HCT116 (cell line): ENCODE data around the gene NLRP10. TPM values are rescaled to one million over a fixed set of nuclear protein-coding genes. Genes with fewer than 3 reads are reported as not detected.

Experiments
- ATAC-seq: fragments of 200-7000 bp; cut with Tn5 transposase; 2 replicates; pipeline ENCODE4 v1.9.1; 2020; ENCODE audit warnings: mild to moderate bottlenecking, moderate library complexity
- BruUV-seq: library from RNA; stranded (reverse); fragments of 400-500 nt; replicated peaks from 2 replicates; lab custom pipeline; 2021; lab: Mats Ljungman, UMichigan
- CTCF ChIA-PET: fragments of 300-600 bp; sonication (Branson Sonifier 250); formaldehyde crosslinking; loops from one replicate; lab custom pipeline; 2021; ENCODE audit warnings: antibody characterized with exemption; lab: Charles Lee
- POLR2A ChIA-PET: fragments of 300-600, 350-600 bp; sonication (Branson Sonifier 250); formaldehyde crosslinking; loops from one replicate; lab custom pipeline; 2021; ENCODE audit warnings: antibody characterized with exemption; lab: Charles Lee
- RAD21 ChIA-PET, 2 experiments: fragments of 300-600 bp; sonication (Branson Sonifier 250); formaldehyde crosslinking; loops; one replicate each; lab custom pipeline; 2023; ENCODE audit warnings: low total read pairs in 2 of 2; ENCODE audit not compliant: uncharacterized antibody in 2 of 2, unreplicated experiment in 2 of 2, low non-redundant PET in 1 of 2; lab: Charles Lee
- DNase-seq: peaks from one replicate; pipeline ENCODE4 v3.0.0-alpha.2; 2010; ENCODE audit warnings: low read depth, low spot score
- H2AFZ ChIP-seq: fragments of 200-600 bp; shearing (Covaris generic), sonication (generic); 2 replicates; pipeline ENCODE4 v1.6.1; 2017; ENCODE audit warnings: low read depth, mixed run types, mixed read lengths, antibody characterized with exemption, low read length; ENCODE audit not compliant: poor library complexity, severe bottlenecking
- H3K27ac ChIP-seq: 2 replicates; pipeline ENCODE4 v1.5.1; 2012; ENCODE audit warnings: low read depth, low read length
- H3K27me3 ChIP-seq: fragments of 200-600 bp; sonication (generic); 2 replicates; pipeline ENCODE4 v1.6.1; 2016; ENCODE audit warnings: mixed run types, low read length, mixed read lengths; ENCODE audit not compliant: insufficient read depth
- H3K36me3 ChIP-seq, 2 experiments: fragments of 200-500 bp in 1 of 2; fragments of 200-600 bp in 1 of 2; sonication (Bioruptor generic) in 1 of 2; sonication (generic) in 1 of 2; 2 replicates each; pipeline versions ENCODE4 v1.5.1 to v1.6.1; 2014 to 2016; ENCODE audit warnings: low read length in 2 of 2, inconsistent platforms in 1 of 2, mixed read lengths in 1 of 2, mixed run types in 1 of 2; ENCODE audit not compliant: insufficient read depth in 2 of 2, control insufficient read depth in 1 of 2
- H3K4me1 ChIP-seq, 2 experiments: fragments of 200-600 bp in 1 of 2; sonication (generic) in 1 of 2; 2 replicates each; pipeline versions ENCODE4 v1.5.1 to v1.6.1; 2012 to 2017; ENCODE audit warnings: low read length in 2 of 2, inconsistent platforms in 1 of 2, mild to moderate bottlenecking in 1 of 2, mixed read lengths in 1 of 2, mixed run types in 1 of 2, moderate library complexity in 1 of 2; ENCODE audit not compliant: insufficient read depth in 2 of 2, control insufficient read depth in 1 of 2
- H3K4me2 ChIP-seq: fragments of 200-600 bp; sonication (generic); 2 replicates; pipeline ENCODE4 v1.6.1; 2017; ENCODE audit warnings: mixed run types, low read length, mixed read lengths
- H3K4me3 ChIP-seq, 2 experiments: fragments of 200-600 bp in 1 of 2; sonication (generic) in 1 of 2; replicated peaks in 1 of 2; 2 replicates each; pipeline ENCODE4 v1.5.1; 2011 to 2016; ENCODE audit warnings: low read length in 2 of 2, control low read depth in 1 of 2, low read depth in 1 of 2, mild to moderate bottlenecking in 1 of 2, mixed read lengths in 1 of 2, mixed run types in 1 of 2
- H3K79me2 ChIP-seq: fragments of 200-600 bp; sonication (generic); 2 replicates; pipeline ENCODE4 v1.6.1; 2017; ENCODE audit warnings: mild to moderate bottlenecking, mixed run types, low read length, moderate library complexity, mixed read lengths; ENCODE audit not compliant: insufficient read depth
- H3K9ac ChIP-seq: fragments of 200-600 bp; sonication (generic); 2 replicates; pipeline ENCODE4 v1.6.1; 2016; ENCODE audit warnings: low read length, mixed read lengths
- H3K9me2 ChIP-seq: fragments of 200-600 bp; sonication (generic), shearing (Covaris generic); 2 replicates; pipeline ENCODE4 v1.6.1; 2017; ENCODE audit warnings: mixed run types, mild to moderate bottlenecking, moderate library complexity; ENCODE audit not compliant: insufficient read depth
- H3K9me3 ChIP-seq, 2 experiments: fragments of 200-500 bp in 1 of 2; fragments of 200-600 bp in 1 of 2; sonication (Bioruptor generic) in 1 of 2; sonication (generic) in 1 of 2; 2 replicates each; pipeline ENCODE4 v1.6.1; 2014 to 2017; ENCODE audit warnings: low read length in 2 of 2, mixed read lengths in 2 of 2, inconsistent platforms in 1 of 2, low read depth in 1 of 2, mild to moderate bottlenecking in 1 of 2, mixed run types in 1 of 2, moderate library complexity in 1 of 2; ENCODE audit not compliant: control insufficient read depth in 1 of 2, insufficient read depth in 1 of 2
- H4K20me1 ChIP-seq: fragments of 200-600 bp; sonication (generic), shearing (Covaris generic); 2 replicates; pipeline ENCODE4 v1.6.1; 2017; ENCODE audit warnings: mixed run types, mild to moderate bottlenecking, moderate library complexity; ENCODE audit not compliant: insufficient read depth
- CBX3 ChIP-seq: IDR thresholded peaks from 2 replicates; pipeline ENCODE4 v1.6.1; 2012; ENCODE audit warnings: low read depth
- CEBPB ChIP-seq: IDR thresholded peaks from 2 replicates; pipeline ENCODE4 v1.6.1; 2012; ENCODE audit warnings: low read depth
- EGR1 ChIP-seq: IDR thresholded peaks from 2 replicates; pipeline ENCODE4 v1.6.1; 2012; ENCODE audit warnings: low read depth
- ELF1 ChIP-seq: IDR thresholded peaks from 2 replicates; pipeline ENCODE4 v1.6.1; 2012; ENCODE audit warnings: low read depth, borderline replicate concordance
- EZH2 ChIP-seq: fragments of 200-600 bp; sonication (generic); IDR thresholded peaks from 2 replicates; pipeline ENCODE4 v1.6.1; 2017; ENCODE audit warnings: antibody characterized with exemption, mixed run types
- FOSL1 ChIP-seq: IDR thresholded peaks from 2 replicates; pipeline ENCODE4 v1.6.1; 2012; ENCODE audit warnings: low read depth
- JUND ChIP-seq: IDR thresholded peaks from 2 replicates; pipeline ENCODE4 v1.6.1; 2012
- POLR2A ChIP-seq: IDR thresholded peaks from 2 replicates; pipeline ENCODE4 v1.7.0; 2011; ENCODE audit warnings: borderline replicate concordance; ENCODE audit not compliant: insufficient read depth, insufficient read length; ENCODE audit errors: extremely low read depth
- POLR2AphosphoS5 ChIP-seq: IDR thresholded peaks from 2 replicates; pipeline ENCODE4 v1.6.1; 2011; ENCODE audit warnings: mild to moderate bottlenecking, low read depth, low read length, moderate library complexity
- SIN3A ChIP-seq: IDR thresholded peaks from 2 replicates; pipeline ENCODE4 v1.6.1; 2012; ENCODE audit warnings: low read depth
- SP1 ChIP-seq: IDR thresholded peaks from 2 replicates; pipeline ENCODE4 v1.6.1; 2012; ENCODE audit warnings: low read depth
- SRF ChIP-seq: IDR thresholded peaks from 2 replicates; pipeline ENCODE4 v1.6.1; 2012; ENCODE audit warnings: low read depth
- TCF7L2 ChIP-seq: IDR thresholded peaks from 2 replicates; pipeline ENCODE4 v1.7.0; 2011; ENCODE audit warnings: borderline replicate concordance, inconsistent platforms; ENCODE audit not compliant: insufficient read depth, insufficient read length; ENCODE audit errors: extremely low read depth
- ZFX ChIP-seq: fragments of 450-650 bp; IDR thresholded peaks from 2 replicates; pipeline ENCODE4 v1.6.1; 2017
- ZNF274 ChIP-seq: fragments of 200-500 bp; sonication (Bioruptor generic); IDR thresholded peaks from 2 replicates; pipeline ENCODE4 v1.6.1; 2014; ENCODE audit warnings: mild to moderate bottlenecking, low read depth, low read length, inconsistent platforms
- intact Hi-C: fragments of 100-400 bp; cut with micrococcal nuclease; formaldehyde crosslinking; loops from 2 replicates; pipeline ENCODE4 v1.10.0; 2022
- total RNA-seq: library from RNA; stranded (reverse); gene quantifications from one replicate; pipeline ENCODE4 v1.2.1, GENCODE V29; 2021; ENCODE audit not compliant: unreplicated experiment
- TF ChIP-seq, protein P1 (sequence below): IDR thresholded peaks from 2 replicates; pipeline ENCODE4 v1.6.1; 2012
- TF ChIP-seq, protein P2 (sequence below): IDR thresholded peaks from 2 replicates; pipeline ENCODE4 v1.6.1; 2011; ENCODE audit warnings: mild to moderate bottlenecking, low read length, moderate library complexity; ENCODE audit not compliant: insufficient replicate concordance; ENCODE audit errors: extremely low read depth
- TF ChIP-seq, protein P3 (sequence below): IDR thresholded peaks from 2 replicates; pipeline ENCODE4 v1.6.1; 2012

NLRP10 gene
- total RNA-seq, 1 experiment from 2014 or later, result not detected

DNA sequence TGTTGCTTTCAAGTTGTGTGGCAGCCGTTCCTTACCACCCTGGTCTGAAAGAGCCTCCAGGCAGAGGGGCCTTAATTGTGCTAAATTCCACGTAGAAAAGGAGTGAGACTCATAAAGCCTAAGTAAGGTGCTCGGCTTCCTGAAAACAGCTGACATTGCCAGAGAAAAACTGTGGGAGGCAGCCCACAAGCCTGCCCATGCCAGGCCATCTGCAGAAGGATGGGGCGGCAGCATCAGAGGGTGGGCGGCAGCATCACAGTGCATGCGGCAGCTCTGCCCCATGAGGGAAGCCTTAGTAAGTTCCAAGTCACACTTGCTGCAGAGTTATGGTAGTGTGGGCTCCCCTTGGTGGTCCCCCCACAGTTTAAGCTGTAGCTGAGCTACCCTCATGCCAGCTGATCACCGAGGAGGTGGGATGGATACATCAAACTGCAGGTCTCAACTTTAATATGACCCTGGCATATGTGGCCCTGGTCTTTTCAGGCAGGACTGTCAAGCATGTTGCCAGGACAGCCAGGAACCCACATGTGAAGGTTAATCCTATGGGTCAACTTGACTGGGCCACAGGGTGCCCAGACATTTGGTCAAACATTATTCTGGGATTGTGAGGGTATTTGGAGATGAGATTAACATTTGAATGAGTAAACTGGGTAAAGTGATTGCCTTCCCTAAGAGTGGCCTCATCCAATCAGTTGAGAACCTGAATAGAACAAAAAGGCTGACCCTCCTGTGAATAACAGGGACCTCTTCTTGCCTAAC is 18.8 kb upstream of the NLRP10 start:
- Histone ChIP-seq H3K9me2 (no peaks in the 10 kb centered on the region), H3K27me3 (no peaks in the 10 kb centered on the region), H3K79me2 (peaks cover 17% of the 10 kb centered on the region), H3K4me1 (peaks cover 10 to 19% of the 10 kb centered on the region in 2 experiments; a peak in 3 of 4 replicates), H4K20me1 (no peaks in the 10 kb centered on the region; the same call in 1 of the 2 replicates), H3K27ac (no peak overlapping the region), H2AFZ (no peak overlapping the region), H3K4me2 (no peak overlapping the region), H3K36me3 (peaks cover under 1 to 2% of the 10 kb centered on the region in 2 experiments; a peak in 2 of 4 replicates), H3K9me3 (no peaks in the 10 kb centered on the region), H3K9ac (no peak overlapping the region), H3K4me3 (no peak overlapping the region)
- no TSS peak for BruUV-seq
- POLR2A ChIA-PET, result no interaction called here
- CTCF ChIA-PET, result no interaction called here
- TF ChIP-seq SP1, result no peak
- intact Hi-C loops, result no loop called here
- ATAC-seq (no peak), DNase-seq (no peak)
- RAD21 ChIA-PET, result no interaction called here

- Histone ChIP-seq H3K9me2 (no peaks in the 10 kb centered on the region), H3K79me2 (peaks cover 3% of the 10 kb centered on the region), H3K4me3 (no peak overlapping the region), H3K9me3 (no peaks in the 10 kb centered on the region), H2AFZ (no peak overlapping the region), H4K20me1 (no peaks in the 10 kb centered on the region; the same call in 1 of the 2 replicates), H3K27me3 (no peaks in the 10 kb centered on the region), H3K9ac (no peak overlapping the region), H3K27ac (no peak overlapping the region), H3K4me1 (peaks cover 0 to 9% of the 10 kb centered on the region in 2 experiments; a peak in 2 of 4 replicates), H3K36me3 (peaks cover 0 to under 1% of the 10 kb centered on the region in 2 experiments; a peak in 1 of 4 replicates), H3K4me2 (no peak overlapping the region)
- DNase-seq (no peak), ATAC-seq (no peak)
- ChIA-PET POLR2A (no interaction called here), RAD21 (no interaction called here), CTCF (no interaction called here)
- BruUV-seq, result no TSS peak
- intact Hi-C loops, result no loop called here
- TF ChIP-seq, protein P1, sequence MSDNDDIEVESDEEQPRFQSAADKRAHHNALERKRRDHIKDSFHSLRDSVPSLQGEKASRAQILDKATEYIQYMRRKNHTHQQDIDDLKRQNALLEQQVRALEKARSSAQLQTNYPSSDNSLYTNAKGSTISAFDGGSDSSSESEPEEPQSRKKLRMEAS, result no peak
- TF ChIP-seq POLR2AphosphoS5 (no peak), SP1 (no peak), SIN3A (no peak), EGR1 (no peak), TCF7L2 (no peak), ZFX (no peak), CEBPB (no peak), JUND (no peak), EZH2 (no peak), FOSL1 (no peak), POLR2A (no peak), SRF (no peak), CBX3 (no peak), ZNF274 (no peak), ELF1 (no peak)
- TF ChIP-seq, protein P2, sequence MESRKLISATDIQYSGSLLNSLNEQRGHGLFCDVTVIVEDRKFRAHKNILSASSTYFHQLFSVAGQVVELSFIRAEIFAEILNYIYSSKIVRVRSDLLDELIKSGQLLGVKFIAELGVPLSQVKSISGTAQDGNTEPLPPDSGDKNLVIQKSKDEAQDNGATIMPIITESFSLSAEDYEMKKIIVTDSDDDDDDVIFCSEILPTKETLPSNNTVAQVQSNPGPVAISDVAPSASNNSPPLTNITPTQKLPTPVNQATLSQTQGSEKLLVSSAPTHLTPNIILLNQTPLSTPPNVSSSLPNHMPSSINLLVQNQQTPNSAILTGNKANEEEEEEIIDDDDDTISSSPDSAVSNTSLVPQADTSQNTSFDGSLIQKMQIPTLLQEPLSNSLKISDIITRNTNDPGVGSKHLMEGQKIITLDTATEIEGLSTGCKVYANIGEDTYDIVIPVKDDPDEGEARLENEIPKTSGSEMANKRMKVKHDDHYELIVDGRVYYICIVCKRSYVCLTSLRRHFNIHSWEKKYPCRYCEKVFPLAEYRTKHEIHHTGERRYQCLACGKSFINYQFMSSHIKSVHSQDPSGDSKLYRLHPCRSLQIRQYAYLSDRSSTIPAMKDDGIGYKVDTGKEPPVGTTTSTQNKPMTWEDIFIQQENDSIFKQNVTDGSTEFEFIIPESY, result no peak
- TF ChIP-seq, protein P3, sequence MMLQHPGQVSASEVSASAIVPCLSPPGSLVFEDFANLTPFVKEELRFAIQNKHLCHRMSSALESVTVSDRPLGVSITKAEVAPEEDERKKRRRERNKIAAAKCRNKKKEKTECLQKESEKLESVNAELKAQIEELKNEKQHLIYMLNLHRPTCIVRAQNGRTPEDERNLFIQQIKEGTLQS, result no peak
Observed at GRCh38 chr11:7982582-7983119, 17.4 kb upstream of the NLRP10 start.
